Upper lobe of left lung (tissue), 4 donors: ENCODE measurements around the gene TPO.

ENCODE experiments used
- POLR2AphosphoS5 ChIP-seq, 2 donors: sonication (generic); formaldehyde crosslinking; IDR thresholded peaks; one replicate each; pipeline ENCODE4 v1.5.1; 2017; ENCODE audit warnings: antibody characterized with exemption in 2 of 2
- TF ChIP-seq, protein P1 (sequence below), 6 experiments: fragments of 450-650 bp in 4 of 6; fragments of 200-600 bp in 2 of 6; sonication (generic) in 2 of 6; IDR thresholded peaks; one replicate each; pipeline ENCODE4 v1.5.1; 2016 to 2019; ENCODE audit warnings: antibody characterized with exemption in 6 of 6

- TF ChIP-seq, protein P1, sequence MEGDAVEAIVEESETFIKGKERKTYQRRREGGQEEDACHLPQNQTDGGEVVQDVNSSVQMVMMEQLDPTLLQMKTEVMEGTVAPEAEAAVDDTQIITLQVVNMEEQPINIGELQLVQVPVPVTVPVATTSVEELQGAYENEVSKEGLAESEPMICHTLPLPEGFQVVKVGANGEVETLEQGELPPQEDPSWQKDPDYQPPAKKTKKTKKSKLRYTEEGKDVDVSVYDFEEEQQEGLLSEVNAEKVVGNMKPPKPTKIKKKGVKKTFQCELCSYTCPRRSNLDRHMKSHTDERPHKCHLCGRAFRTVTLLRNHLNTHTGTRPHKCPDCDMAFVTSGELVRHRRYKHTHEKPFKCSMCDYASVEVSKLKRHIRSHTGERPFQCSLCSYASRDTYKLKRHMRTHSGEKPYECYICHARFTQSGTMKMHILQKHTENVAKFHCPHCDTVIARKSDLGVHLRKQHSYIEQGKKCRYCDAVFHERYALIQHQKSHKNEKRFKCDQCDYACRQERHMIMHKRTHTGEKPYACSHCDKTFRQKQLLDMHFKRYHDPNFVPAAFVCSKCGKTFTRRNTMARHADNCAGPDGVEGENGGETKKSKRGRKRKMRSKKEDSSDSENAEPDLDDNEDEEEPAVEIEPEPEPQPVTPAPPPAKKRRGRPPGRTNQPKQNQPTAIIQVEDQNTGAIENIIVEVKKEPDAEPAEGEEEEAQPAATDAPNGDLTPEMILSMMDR (IDR thresholded peaks at IDR 0.05) = no peak
- no peak for TF ChIP-seq POLR2AphosphoS5 (IDR thresholded peaks at IDR 0.05)
These were observed 45.7 kb upstream of the TPO start for GRCh38 chr2:1367601-1368000.
